IPS DF 4.7 (cell line): ENCODE data around the gene KBTBD3.
"Not testable (repeated sequence)": the region's sequence is repeated elsewhere in the genome, so short reads cannot be mapped to it uniquely, and the experiment has no call there.

ENCODE experiments used
- DNase-seq: peaks from one replicate; pipeline ENCODE4 v3.0.0-alpha.2; 2013; ENCODE audit warnings: low spot score; ENCODE audit errors: extremely low read depth

The KBTBD3 gene

DNA sequence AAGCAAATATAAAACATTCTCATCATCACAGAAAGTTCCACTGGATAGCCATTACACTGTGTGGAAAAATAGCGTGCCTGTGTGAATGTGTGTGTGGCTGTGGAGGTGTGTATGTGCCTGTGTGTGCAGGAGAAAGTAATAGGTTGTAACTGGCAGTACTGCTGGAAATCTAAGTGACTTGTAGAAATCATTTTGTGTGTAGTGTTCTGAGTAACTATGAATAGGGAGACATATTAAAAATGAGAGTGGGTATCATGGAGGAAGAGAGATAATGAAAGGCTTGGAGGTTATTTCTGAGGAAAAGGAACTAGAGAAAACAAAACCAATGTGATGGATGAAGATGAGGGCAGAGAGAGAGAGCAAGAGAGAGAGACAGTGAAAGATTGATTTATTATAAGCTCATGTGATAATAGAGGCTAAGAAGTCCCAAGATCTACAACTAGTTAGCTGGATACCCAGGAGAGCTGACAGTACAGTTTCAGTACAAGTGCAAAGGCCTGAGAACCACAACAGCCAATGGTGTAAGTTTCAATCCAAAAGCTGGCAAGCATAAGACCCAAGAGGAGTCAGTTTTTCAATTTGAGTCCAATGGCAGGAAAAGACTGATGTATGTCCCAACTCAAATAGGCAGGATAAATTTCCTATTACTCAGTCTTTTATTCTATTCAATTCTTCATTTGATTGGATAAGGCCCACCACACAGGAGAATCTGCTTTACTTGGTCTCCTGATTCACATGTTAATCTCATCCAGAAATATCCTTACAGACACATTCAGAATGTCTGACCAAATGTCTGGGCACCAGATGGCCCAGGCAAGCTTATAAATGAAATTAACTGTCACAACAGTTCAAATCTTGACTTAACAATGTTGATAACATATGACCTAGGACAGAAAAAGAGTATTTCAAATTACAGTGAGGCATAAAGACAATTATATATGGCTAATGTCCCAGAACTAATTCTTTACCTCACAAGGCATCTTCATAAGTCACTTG lies 14.9 kb downstream of the KBTBD3 start:
- DNase-seq, result no peak

DNA sequence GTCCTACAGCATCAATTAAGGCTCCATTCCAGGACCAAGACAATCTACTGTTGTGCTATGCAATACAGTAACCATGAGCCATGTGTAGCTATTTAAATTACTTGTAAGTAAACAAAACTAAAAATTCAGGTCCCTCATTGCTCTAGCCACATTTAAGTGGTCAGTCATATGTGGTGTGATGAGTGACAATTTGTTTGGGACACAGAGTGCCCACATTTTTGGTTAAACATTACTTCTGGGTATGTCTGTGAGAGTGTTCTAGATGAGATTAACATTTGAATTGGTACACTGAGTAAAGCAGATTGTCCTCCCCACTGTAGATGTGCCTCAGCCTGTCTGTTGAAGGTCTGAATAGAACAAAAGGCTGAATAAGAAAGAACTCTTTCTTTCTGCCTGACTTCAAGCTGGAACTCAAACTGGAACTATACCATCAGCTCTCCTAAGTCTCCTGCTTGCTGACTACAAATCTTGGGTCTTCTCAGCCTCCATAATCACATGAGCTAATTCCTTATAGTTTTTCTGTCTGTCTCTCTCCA lies 15.8 kb downstream of the KBTBD3 start:
- DNase-seq, result no peak

DNA sequence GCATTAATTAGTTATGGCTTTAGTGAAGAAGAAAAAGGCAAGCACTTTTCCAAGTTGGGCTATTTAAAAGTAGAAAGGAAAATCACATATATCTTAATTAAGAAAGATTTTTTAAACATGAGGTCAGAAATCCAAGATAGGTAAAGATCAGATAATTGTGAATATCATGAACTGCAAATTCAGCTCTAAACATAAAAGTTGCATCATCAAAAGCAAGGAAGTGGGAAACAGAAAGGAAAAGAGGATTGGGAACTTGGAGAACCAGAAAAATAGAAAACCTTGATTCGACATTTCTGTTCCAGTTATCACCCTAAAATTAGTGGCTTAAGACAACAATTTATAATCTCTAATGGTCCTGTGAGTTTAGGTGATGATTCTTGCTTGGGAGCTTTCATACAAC lies 17.5 kb downstream of the KBTBD3 start:
- no peak for DNase-seq

DNA sequence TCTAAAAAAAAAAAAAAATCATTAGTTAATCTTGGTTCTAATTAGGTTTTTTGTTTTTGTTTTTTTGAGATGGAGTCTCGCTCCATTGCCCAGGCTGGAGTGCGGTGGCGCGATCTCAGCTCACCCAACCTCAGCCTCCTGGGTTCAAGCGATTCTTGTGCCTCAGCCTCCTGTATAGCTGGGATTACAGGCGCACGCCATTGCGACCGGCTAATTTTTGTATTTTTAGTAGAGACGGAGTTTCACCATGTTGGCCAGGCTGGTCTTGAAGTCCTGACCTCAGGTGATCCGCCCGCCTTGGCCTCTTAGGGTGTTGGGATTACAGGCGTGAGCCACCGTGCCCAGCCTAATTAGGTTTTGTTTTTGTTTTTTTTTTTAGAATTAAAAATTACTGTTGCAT lies 18.8 kb downstream of the KBTBD3 start:
- not testable (repeated sequence) for DNase-seq

DNA sequence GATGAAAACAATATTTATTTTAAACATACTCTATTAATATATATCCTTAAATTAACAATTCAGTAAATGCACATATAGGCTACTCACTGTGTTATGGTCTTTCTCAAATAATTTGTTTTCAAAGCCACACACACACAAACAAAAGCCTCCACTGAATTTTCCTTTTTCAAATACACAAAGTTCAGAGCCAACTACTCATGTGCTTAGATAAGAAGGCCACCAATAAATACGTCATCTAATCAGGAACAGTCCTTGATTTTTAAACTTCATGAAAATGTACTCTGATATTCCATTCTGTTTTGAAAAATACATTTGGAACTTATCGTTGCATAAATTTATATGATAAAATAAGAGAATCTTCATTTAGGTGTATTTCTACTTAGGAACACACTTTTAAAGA lies 26.0 kb downstream of the KBTBD3 start:
- DNase-seq, result no peak

DNA sequence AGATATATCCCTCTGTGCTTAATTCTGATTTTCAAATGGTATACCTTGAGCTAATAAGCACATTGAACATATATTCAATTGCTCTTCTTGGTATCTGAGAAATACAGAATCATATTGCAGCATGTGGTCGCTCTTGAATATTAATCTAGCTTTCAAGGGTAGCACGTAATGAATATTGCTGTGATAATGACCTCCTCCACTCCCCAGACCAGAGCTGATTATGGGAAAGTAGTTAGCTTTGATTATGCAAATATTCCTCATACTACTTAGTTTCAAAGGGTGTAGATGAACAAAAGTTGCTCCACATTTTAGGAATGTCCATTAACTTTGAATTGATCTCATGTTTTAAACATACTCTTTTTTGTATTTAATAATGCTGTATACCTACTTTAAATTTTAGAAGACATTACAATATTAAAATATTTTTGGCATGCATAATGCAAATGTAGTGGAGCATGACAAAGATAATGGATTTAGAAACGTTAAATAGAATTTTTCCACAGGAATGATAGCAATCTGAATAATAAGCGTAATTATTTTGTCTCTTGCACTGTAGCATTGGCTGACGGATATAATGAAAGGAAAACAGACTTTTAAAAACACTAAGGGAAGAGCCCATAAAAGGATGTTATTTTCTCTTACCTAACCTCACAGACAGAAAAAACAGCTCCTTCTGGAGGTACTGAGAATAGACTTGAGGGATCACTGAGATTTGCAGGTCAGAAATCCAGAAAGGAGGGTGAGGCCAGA lies 27.2 kb downstream of the KBTBD3 start:
- DNase-seq, result no peak

DNA sequence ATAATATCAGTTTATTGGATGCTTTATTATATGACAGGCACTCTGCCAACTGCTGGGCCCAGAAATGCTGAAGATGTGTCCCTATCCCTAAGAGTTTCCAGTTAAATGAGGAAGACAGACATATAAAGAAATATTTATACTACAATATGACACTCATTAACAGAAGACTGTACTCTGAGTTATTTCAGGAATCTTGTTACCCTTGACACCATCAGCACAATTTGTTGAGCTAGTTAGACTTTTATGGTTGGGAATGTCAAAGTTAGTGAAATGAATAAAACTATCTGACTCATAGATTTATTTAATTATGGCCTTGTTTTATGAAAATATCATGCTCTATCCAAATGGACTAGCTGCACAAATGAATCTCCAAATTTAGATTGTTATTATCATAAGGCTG lies 29.5 kb downstream of the KBTBD3 start:
- no peak for DNase-seq

DNA sequence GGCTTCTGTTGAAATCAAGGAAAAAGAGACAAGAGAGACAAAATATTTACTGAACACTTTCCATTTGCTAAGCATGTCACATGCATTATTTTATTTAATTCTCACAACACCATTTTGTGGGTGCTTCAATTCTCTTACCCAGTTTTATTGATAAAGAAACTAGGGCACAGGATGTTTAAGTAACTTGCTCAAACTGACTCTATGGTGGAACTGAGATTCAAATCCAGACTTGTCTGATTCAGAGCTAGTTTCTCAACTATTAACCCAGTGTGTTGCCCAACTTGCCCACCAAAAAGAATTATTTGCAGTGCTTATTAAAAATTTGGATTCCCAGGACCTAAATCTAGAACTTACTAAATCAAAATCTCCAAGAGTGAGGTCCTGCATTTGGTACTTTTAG lies 33.6 kb downstream of the KBTBD3 start:
- DNase-seq, result no peak

DNA sequence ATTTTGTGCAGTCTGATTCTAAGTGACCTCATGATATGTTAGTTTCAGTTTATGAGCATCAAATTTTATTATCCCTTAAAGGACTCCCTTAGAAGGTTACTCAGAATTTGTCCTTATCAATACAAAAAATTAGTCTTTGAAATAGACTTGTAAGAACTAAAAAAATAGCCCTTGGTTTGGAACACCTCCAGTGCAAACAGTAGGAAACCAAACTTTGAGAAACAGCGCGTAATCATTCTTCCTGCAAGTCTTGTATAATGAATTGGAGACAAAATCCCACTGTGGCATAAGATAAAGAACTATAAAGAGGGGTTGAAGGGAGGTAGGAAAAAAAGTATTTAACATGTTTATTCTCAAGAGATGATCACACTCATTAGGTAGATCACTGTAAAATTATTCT lies 44.3 kb downstream of the KBTBD3 start:
- DNase-seq, result no peak

DNA sequence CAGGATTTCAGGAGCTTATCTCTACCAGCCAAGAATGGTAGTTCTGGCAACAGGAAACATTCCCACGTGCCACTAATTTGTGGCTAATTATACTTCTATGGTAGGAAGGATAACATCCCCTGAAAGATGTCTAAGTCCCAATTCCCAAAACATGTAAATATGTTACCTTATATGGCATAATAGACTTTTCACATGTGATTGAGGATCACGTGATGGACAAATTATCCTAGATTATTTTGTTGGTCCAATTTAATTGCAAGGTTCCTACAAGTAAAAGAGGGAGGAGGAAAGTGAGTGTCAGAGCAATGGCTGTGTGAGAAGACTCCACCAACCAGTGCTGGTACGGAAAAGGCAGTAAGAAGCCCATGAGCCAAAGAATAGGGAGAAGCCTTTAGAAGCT lies 45.2 kb downstream of the KBTBD3 start:
- DNase-seq, result no peak

DNA sequence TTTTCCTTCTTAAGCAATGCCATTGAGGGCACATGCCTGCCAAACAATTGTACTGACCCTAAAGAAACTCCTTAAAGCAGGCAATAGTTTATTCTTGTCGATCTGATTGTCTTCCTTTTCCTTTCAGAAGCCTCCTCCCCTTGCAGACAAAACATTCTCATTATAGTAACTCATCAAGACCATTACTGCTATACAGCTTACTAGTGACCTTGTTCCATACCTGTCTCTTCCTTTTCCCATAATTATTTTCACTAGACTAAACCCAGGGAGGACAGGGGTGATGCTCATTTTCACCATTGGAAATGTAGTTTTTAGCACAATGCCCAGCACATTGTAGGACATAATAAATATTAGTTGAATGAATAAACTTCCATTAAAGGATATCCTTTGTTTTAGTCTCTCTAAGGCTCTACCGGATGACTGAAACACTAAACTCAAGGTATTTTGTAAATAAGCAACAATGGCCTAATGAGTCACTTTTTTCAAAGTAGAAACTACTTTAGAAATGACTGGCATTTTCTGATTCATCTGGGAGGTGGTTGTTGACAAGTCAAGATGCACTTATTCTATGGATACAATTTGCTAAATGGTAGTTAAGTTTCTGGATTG lies 45.8 kb downstream of the KBTBD3 start:
- no peak for DNase-seq

DNA sequence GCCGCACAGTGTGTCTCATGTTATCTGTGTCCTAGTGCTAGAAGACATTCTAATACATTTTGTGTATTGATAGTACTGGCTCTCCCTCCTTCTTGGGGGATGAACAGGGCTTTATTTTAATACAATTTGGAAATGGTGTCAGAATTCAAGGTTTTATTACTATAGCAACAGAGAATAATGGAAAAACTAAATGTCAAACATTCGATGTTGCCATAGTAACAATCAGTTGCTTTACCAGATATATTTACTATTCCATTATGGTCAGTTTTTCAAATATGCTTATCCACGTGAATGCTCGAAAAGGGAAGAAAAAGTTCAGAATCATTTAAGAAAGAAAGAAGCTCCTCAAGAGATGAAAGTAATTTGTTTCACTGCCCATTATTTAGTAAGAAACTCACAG lies 46.5 kb downstream of the KBTBD3 start:
- no peak for DNase-seq

DNA sequence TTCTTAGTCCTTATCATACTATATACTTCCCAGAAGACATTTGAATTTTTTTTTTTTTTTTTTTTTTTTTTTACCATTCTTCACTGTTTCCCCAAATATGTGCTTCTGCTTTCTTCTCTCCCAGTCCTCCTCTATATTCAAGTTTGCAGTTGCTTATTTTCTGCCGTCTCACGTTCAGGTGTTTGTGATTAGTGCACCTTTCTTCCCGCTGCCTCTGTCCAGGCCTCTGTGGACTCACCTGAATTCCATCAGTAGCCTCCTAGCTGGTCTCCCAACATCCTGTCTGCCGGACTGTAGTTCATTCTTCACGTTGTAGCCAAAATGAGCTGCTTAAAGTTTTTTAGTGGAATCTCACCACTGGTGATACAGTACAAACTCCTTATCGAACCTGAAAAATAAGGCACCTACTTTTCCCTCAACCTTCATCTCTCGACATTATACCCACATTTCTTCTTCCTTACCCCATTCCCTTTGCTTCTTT lies 54.3 kb downstream of the KBTBD3 start:
- DNase-seq, result no peak

DNA sequence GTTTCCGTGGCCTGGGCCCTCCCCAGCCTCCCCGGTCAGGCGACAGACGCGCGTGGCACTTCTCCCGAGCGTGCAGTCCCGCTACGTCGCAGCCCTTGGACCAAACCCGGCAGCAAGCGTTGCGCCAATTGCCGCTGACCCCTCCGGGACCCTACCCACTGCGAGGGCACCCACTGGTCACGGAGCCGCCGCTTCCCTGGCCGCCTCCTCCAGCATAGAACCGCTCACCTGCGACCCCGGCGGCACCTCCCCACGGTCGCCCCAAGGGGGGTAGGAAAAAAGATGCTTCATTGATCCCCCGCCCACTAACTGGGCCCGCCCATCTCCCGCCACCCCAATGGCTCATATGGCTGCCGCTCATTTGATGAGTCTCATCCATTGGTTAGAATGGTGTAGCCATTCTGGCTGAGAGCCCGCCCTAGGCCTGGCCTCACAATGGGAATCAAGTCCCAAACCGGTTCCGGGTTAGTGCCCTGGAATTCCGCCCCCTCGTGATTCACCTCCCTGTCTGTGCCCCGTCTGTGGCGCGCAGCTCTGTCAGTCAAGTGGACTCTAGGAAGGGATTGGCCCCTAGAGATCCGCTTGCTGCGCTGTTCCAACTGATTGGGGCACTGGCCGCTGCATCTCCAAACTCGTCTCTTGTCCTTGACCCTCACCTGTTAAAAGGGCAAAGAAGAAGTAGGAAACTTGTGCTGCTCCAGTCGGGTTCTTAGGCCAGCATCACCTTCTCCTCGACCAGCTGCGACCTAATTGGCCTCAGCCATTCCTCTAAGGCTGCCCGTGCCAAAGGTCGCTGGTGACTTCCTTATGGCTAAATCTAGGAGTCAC lies 55.0 kb downstream of the KBTBD3 start, which contains the start of gene MSANTD4:
Gene MSANTD4, minus strand, starts transcription at position 274 of the 828 bp plus-strand sequence. CDS start 11,323 bp downstream, outside the sequence.
- peak; percentile 94 for DNase-seq

DNA sequence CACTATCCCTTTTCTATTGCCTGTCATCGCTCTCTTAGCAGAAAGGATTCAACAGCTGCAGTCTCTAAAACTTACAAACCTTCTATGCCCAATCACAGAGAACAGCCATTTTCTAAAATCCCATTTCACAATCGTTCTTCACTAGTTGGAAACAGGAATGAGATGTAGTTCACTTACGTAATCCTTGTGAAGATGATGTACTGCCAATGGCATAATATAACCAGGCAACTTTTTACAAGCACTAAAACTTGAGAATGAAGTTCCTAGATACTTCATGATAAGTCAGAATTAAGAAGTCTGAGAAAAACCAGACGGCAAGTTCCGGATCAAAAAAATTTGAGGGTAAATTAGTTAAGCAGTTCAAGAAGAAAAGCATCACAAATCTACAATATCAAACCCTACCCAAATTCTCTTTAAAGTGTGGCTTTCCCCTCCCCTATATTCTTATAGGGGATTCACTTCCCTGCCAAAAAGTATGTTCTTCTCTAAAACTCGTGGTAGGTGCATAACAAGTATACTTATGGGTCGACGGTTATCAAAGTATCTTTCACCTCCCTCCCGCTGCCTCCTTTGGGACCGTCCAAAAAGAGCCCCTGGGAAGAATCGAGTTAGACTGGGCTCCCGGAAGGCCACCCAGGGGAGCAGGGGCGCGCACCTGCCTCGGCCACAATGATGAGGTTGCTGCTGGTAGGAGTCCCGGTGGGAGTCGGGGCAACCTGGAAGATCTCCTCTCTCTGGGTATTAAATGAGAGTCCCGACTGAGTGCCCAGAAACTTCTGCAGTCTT lies 55.8 kb downstream of the KBTBD3 start:
- DNase-seq, result no peak

DNA sequence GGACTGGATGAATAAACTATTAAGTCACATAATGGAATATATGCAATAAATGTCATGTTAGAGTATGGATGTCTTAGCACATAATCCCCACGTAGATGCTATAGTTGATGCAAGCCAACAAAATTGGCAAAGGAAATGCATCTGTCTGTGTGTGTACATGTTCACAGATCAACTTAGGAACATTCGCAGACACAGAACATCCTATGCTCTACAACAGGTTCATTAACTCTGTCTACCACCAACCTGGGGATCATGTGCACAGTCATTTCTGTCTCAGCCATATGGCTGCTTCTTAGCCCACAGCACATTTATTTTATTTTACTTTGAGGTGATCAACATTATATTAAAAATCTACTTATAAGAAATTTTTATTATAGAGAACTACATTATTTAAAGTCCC lies 60.1 kb downstream of the KBTBD3 start:
- DNase-seq, result no peak

DNA sequence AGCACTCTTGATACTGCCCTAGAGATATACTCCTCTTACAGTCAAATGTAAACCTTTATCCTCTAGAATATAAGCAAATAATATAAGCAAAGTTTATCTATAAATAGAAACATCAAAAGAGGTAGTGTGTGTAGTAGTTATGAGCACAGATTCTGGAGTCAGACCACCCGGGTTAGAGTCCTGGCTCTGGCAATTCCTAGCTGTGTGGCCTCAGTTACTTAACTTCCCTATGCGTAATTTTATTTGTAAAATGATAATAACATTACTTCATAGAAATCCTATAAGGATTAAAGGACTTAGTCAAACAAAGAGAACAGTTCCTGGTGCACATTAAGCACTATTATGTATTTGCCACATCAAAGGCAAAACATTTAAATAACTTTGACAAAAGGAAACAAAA lies 62.1 kb downstream of the KBTBD3 start:
- no peak for DNase-seq

DNA sequence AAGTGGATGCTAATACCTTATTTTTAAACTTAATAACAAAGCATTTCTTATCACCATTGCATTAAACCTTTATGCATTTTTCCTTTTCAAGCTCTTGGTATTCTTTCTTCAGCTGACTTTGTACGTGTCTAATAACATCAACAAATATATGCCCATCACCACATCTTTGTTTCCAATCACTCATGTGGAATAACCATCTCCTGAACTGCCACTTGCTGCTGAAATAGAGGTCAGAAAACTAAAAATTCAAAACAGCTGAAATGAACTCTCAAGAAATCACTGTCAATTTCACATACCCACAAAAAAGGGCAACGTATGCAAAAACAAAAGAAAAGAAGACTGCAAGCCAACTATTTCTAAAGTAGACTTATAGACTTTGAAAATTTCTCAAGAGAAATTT lies 62.5 kb downstream of the KBTBD3 start:
- no peak for DNase-seq

DNA sequence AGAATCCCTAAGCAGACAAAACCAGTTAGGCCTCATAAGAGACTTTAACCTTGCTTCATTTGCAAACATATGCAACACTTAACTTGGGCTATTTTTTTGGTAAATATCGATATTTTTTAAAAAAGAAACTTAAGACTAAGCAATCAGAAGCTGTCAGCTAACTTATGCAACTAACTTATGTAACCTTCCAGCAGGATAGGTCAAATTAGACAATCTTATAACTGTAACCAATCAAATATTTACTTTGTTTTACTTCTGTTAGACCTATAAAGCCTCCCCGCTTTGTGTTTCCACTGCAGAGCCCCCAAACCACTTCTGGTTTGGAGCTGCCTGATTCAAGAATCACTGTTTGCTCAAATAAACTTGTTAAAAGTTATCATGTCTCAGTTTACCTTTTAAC lies 63.1 kb downstream of the KBTBD3 start:
- DNase-seq, result no peak

DNA sequence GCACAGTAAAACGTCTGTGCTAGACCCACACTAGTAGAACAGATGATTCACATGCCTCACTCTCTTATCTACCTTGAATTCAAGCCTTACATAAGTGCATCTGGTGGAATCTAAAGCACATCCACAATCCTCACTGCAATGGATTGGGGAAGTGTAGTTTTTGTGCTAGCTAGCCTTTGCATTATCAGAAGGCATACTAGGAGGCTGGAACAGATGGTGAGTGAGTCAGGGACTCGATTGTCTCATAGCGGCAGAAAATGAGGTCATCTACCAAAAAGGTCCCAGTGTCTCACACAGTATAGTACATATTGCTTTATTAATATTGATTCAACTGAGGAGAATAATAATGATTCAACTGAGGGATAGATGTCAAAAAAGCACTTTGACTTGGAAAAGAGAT lies 64.4 kb downstream of the KBTBD3 start:
- no peak for DNase-seq
